Epidermal melanocyte (primary cell): ENCODE measurements around the gene EIF4H.
"Not testable (repeated sequence)": the region's sequence is repeated elsewhere in the genome, so short reads cannot be mapped to it uniquely, and the experiment has no call there.

Experiments
- DNase-seq: peaks from one replicate; pipeline ENCODE4 v3.0.0; 2011; ENCODE audit warnings: low spot score; ENCODE audit not compliant: insufficient read length

Gene EIF4H

GRCh38 chr7:74174606-74175082 lies 488 bp downstream of the EIF4H start:
- DNase-seq: no peak

GRCh38 chr7:74175340-74175739 lies 1.2 kb downstream of the EIF4H start:
- DNase-seq: no peak

- DNase-seq: no peak
Observed at GRCh38 chr7:74176555-74176954, 2.4 kb downstream of the EIF4H start.

- no peak for DNase-seq
Observed at GRCh38 chr7:74178632-74179031, 4.5 kb downstream of the EIF4H start.

GRCh38 chr7:74179935-74180604 lies 5.9 kb downstream of the EIF4H start:
- no peak for DNase-seq

GRCh38 chr7:74180866-74181265 lies 6.7 kb downstream of the EIF4H start:
- no peak for DNase-seq

- DNase-seq: no peak
Observed at GRCh38 chr7:74181821-74182220, 7.7 kb downstream of the EIF4H start.

GRCh38 chr7:74182453-74183090 lies 8.4 kb downstream of the EIF4H start:
- DNase-seq: no peak

GRCh38 chr7:74183142-74183541 lies 9.0 kb downstream of the EIF4H start:
- DNase-seq: no peak

- DNase-seq: no peak
Observed at GRCh38 chr7:74183653-74184450, 9.7 kb downstream of the EIF4H start.

GRCh38 chr7:74185016-74185415 lies 10.9 kb downstream of the EIF4H start:
- DNase-seq: no peak

GRCh38 chr7:74185636-74186035 lies 11.5 kb downstream of the EIF4H start:
- DNase-seq: no peak

- DNase-seq: no peak
Observed at GRCh38 chr7:74187915-74188675, 13.9 kb downstream of the EIF4H start.

GRCh38 chr7:74190259-74190658 lies 16.1 kb downstream of the EIF4H start:
- DNase-seq: no peak

GRCh38 chr7:74191231-74191630 lies 17.1 kb downstream of the EIF4H start:
- DNase-seq: no peak

- no peak for DNase-seq
Observed at GRCh38 chr7:74193054-74193453, 18.9 kb downstream of the EIF4H start.

GRCh38 chr7:74193913-74194312 lies 19.8 kb downstream of the EIF4H start:
- no peak for DNase-seq

GRCh38 chr7:74194686-74195085 lies 20.5 kb downstream of the EIF4H start:
- no peak for DNase-seq

- not testable (repeated sequence) for DNase-seq
Observed at GRCh38 chr7:74195139-74195860, 21.1 kb downstream of the EIF4H start.

GRCh38 chr7:74195968-74196654 lies 22.0 kb downstream of the EIF4H start:
- not testable (repeated sequence) for DNase-seq
